ENCODE measurements around the gene ANKRD63.

The ANKRD63 gene

DNA sequence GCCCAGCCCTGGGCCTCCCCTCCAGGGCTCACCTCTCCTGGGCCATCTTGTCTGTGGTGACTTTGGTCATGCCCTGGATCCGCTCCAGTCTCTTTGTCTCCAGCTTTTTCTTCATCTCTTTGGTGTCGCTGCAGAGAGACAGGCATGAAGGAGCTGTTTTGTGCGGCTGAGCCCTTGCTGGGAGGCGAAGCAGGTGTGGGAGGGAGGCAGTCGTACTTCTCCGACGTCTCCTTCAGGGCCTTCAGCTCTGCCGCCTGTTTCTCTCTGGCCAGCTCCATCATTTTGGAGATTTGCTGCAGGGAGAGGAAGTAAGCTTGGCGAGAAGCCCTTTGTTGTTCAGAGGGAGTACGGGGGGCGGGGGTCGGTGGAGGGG is 7.7 kb upstream of the ANKRD63 start:
- TF ChIP-seq, protein P1, sequence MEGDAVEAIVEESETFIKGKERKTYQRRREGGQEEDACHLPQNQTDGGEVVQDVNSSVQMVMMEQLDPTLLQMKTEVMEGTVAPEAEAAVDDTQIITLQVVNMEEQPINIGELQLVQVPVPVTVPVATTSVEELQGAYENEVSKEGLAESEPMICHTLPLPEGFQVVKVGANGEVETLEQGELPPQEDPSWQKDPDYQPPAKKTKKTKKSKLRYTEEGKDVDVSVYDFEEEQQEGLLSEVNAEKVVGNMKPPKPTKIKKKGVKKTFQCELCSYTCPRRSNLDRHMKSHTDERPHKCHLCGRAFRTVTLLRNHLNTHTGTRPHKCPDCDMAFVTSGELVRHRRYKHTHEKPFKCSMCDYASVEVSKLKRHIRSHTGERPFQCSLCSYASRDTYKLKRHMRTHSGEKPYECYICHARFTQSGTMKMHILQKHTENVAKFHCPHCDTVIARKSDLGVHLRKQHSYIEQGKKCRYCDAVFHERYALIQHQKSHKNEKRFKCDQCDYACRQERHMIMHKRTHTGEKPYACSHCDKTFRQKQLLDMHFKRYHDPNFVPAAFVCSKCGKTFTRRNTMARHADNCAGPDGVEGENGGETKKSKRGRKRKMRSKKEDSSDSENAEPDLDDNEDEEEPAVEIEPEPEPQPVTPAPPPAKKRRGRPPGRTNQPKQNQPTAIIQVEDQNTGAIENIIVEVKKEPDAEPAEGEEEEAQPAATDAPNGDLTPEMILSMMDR (IDR thresholded peaks at IDR 0.05; ENCODE audit: borderline replicate concordance, insufficient read depth, low read depth, low read length): no peak
- H3K4me3 ChIP-seq (ENCODE audit: low read depth, low read length): no peak overlapping the region

- no peak overlapping the region for H3K4me3 ChIP-seq (ENCODE audit: low read depth, low read length)
- TF ChIP-seq, protein P1 (IDR thresholded peaks at IDR 0.05; ENCODE audit: borderline replicate concordance, insufficient read depth, low read depth, low read length): no peak
Measured at GRCh38 chr15:40289140-40289775, 6.4 kb upstream of the ANKRD63 start.

GRCh38 chr15:40287968-40288367 is 5.1 kb upstream of the ANKRD63 start:
- H3K4me3 ChIP-seq (ENCODE audit: low read depth, low read length): no peak overlapping the region
- TF ChIP-seq, protein P1 (IDR thresholded peaks at IDR 0.05; ENCODE audit: borderline replicate concordance, insufficient read depth, low read depth, low read length): no peak

GRCh38 chr15:40287505-40287904 is 4.6 kb upstream of the ANKRD63 start:
- no peak overlapping the region for H3K4me3 ChIP-seq (ENCODE audit: low read depth, low read length)
- TF ChIP-seq, protein P1 (IDR thresholded peaks at IDR 0.05; ENCODE audit: borderline replicate concordance, insufficient read depth, low read depth, low read length): no peak

GRCh38 chr15:40286794-40287193 is 3.9 kb upstream of the ANKRD63 start:
- TF ChIP-seq, protein P1 (IDR thresholded peaks at IDR 0.05; ENCODE audit: borderline replicate concordance, insufficient read depth, low read depth, low read length): no peak
- H3K4me3 ChIP-seq (ENCODE audit: low read depth, low read length): no peak overlapping the region

DNA sequence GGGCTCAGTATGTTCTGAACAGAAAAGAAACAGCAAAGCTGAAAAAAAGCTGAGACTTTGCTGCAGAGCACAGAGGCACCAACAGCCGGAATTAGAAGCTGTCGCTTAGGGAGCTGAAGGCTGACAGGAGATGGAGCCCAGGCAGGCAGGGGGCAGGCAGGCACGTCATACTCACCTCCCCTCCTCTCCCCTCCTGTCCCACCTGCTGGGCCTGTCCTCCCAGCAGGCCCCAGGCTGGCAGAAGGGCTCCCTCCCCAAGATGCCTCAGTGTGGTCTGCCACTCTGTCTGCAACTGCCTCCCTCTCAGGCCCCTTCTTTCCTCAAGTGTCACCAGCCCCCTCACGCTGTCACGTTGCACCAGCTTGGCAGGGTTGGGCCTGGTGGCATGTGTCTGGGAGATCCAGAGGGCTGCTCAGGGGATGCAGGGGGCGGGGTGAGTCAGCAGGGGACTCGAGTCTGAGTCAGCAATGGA is 3.2 kb upstream of the ANKRD63 start:
- H3K4me3 ChIP-seq (ENCODE audit: low read depth, low read length): no peak overlapping the region
- TF ChIP-seq, protein P1 (IDR thresholded peaks at IDR 0.05; ENCODE audit: borderline replicate concordance, insufficient read depth, low read depth, low read length): no peak

DNA sequence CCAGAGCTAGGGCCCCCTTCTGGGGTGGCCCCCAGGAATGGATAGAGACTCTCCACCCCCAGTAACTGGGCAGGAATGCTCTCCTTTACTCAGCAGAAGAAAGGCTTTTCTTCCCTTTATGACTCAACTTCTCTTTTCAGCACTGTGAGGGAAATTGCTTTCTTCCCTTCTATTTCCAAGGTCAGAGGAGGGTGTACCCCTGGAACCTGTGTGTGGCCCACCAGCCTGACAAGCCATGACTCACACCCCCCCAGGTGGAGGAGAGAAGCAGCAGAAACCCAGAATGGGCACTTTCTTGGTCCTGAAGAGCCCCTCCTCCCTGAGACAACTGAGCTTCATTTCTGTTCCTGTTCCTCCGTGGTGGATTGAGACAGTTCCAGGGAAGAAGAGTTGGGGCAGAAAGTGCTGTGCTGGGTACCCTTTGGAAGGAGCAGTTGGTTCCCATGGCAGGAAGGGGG is 2.7 kb upstream of the ANKRD63 start:
- TF ChIP-seq, protein P1 (IDR thresholded peaks at IDR 0.05; ENCODE audit: borderline replicate concordance, insufficient read depth, low read depth, low read length): no peak

More for the DNA sequence above, 2.7 kb upstream of the ANKRD63 start:
- no peak overlapping the region for H3K4me3 ChIP-seq (ENCODE audit: low read depth, low read length)
